ENCODE measurements around the gene EEF2K. TPM values are rescaled to one million over a fixed set of nuclear protein-coding genes. Genes with fewer than 3 reads are reported as not detected.

Gene EEF2K
- total RNA-seq, 1 donor from 2014 or later: 35.2 TPM

DNA sequence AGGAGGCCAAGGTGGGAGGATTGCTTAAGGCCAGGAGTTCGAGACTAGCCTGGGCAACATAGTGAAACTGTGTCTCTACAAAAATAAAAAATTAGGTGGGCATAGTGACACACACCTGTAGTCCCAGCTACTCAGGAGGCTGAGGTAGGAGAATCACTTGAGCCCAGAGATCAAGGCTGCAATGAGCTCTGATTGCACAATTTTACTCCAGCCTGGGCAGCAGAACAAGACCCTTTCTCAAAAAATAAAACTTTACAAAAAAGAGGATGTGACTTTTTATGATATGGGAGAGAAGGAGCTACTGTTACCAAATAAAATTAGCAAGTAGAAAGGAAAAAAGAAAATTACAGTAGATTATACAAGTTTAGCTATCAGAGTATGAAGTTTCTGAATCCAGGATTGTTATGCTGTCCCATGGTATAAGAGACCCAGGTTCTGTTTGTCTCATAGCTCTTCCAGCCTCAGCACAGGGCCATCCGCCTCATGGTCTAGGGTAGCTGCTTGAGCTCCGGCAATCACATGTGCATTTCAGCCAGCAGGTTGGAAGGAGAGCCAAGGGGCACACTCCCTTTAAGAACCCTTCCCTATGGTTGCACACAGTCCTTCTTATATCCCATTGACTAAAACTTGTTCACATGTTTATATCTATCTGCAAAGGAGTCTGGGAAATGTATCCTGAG lies 13.5 kb downstream of the EEF2K start:
- Histone ChIP-seq H3K27ac (peak overlapping the region; percentile 44), H3K4me3 (no peak overlapping the region), H3K36me3 (peaks cover 14% of the 10 kb centered on the region), H3K4me1 (peaks cover 28% of the 10 kb centered on the region), H3K9me3 (no peaks in the 10 kb centered on the region), H3K27me3 (ENCODE audit: low read depth) (no peaks in the 10 kb centered on the region)
- intact Hi-C loops (cut with DNase I): no loop called here
- TF ChIP-seq, protein P1, sequence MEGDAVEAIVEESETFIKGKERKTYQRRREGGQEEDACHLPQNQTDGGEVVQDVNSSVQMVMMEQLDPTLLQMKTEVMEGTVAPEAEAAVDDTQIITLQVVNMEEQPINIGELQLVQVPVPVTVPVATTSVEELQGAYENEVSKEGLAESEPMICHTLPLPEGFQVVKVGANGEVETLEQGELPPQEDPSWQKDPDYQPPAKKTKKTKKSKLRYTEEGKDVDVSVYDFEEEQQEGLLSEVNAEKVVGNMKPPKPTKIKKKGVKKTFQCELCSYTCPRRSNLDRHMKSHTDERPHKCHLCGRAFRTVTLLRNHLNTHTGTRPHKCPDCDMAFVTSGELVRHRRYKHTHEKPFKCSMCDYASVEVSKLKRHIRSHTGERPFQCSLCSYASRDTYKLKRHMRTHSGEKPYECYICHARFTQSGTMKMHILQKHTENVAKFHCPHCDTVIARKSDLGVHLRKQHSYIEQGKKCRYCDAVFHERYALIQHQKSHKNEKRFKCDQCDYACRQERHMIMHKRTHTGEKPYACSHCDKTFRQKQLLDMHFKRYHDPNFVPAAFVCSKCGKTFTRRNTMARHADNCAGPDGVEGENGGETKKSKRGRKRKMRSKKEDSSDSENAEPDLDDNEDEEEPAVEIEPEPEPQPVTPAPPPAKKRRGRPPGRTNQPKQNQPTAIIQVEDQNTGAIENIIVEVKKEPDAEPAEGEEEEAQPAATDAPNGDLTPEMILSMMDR (IDR thresholded peaks at IDR 0.05): no peak
- ATAC-seq (no peak), DNase-seq (no peak)

DNA sequence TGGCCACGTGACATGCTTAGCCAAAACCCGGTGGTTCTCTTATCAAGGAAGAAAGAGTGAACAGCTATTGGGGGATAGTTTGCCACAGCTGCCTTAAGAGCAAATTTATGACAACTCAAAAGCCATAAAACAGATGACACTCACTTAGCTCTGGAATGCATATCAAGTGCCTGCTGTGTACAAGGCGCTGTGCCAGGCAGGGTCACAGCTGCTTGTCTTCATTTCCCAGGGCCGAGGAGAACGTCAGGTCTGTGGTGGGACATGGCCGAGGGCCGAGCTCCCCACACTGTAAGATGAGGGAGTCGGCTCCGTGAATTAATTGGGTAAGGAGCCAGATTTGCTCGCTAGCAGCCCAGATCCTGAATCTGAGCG lies 14.0 kb downstream of the EEF2K start:
- Histone ChIP-seq H3K4me1 (peaks cover 34% of the 10 kb centered on the region), H3K9me3 (no peaks in the 10 kb centered on the region), H3K36me3 (peaks cover 9% of the 10 kb centered on the region), H3K27me3 (ENCODE audit: low read depth) (no peaks in the 10 kb centered on the region), H3K27ac (peak overlapping the region; percentile 44), H3K4me3 (no peak overlapping the region)
- intact Hi-C loops (cut with DNase I): no loop called here
- peak; percentile 51 to 80 for ATAC-seq
- peak; percentile 56 for DNase-seq
- TF ChIP-seq, protein P1 (IDR thresholded peaks at IDR 0.05): no peak

DNA sequence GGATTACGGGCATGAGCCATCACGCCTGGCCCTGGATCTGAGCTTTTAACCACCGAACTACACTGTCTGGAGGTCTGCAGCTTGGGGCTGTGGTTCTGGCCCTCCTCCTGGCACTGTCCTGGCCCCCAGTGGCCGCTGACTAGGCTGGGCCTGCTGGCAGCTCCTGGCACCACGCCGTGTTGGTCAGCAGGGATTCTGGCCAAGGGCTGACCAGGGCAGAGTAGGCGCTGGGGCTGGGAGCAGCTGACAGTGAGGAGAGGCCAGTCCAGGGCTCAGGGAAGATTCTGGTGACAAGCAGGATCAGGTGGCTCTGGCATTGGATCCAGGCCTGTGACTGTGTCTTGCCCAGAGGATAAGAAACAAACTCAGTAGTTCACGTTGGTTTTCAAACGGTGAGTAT lies 14.6 kb downstream of the EEF2K start:
- TF ChIP-seq, protein P1 (IDR thresholded peaks at IDR 0.05): no peak
- H3K9me3 ChIP-seq: no peaks in the 10 kb centered on the region
- H3K27me3 ChIP-seq (ENCODE audit: low read depth): no peaks in the 10 kb centered on the region
- H3K4me1 ChIP-seq: peaks cover 38% of the 10 kb centered on the region
- peak overlapping the region; percentile 44 for H3K27ac ChIP-seq
- H3K4me3 ChIP-seq: no peak overlapping the region
- DNase-seq: no peak
- intact Hi-C loops (cut with DNase I): no loop called here
- peaks cover 9% of the 10 kb centered on the region for H3K36me3 ChIP-seq
- ATAC-seq: peak; percentile 21 to 36

DNA sequence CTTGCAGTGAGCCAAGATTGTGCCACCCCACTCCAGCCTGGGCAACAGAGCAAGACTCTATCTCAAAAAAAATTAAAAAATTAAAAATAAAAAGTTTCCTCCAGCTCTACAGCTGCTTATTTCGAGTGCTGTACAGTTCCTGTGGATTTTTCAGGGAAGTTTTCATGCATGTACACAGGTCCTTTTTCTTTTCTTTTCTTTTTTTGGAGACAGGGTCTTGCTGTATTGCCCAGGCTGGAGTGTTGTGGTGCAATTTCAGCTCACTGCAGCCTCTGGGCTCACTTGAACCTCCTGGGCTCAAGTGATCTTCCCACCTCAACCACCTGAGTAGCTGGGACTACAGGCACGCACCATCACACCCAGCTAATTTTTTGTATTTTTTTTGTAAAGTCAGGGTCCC lies 15.9 kb downstream of the EEF2K start:
- no peak for ATAC-seq
- intact Hi-C loops (cut with DNase I): no loop called here
- Histone ChIP-seq H3K27ac (no peak overlapping the region), H3K4me1 (peaks cover 38% of the 10 kb centered on the region), H3K4me3 (no peak overlapping the region), H3K27me3 (ENCODE audit: low read depth) (no peaks in the 10 kb centered on the region), H3K9me3 (no peaks in the 10 kb centered on the region), H3K36me3 (peaks cover 22% of the 10 kb centered on the region)
- TF ChIP-seq, protein P1 (IDR thresholded peaks at IDR 0.05): no peak
- no peak for DNase-seq

DNA sequence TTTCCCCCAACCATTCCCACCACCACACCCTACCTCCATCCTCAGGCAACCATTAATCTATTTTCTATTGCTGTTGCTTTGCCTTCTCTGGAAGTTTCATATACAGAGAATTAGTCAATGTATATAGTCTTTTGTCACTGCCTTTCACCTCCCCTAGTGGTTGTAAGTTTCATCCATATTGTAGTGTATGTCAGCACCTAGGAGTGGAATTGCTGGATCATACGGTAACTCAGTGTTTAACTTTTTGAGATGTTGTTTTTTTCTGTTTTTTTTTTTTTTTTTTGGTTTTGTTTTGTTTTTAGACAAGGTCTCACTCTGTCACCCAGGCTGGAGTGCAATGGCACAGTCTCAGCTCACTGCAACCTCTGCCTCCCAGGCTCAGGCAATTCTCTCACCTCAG lies 16.9 kb downstream of the EEF2K start:
- Histone ChIP-seq H3K36me3 (peaks cover 32% of the 10 kb centered on the region), H3K9me3 (no peaks in the 10 kb centered on the region), H3K27me3 (ENCODE audit: low read depth) (no peaks in the 10 kb centered on the region), H3K4me3 (no peak overlapping the region), H3K4me1 (peaks cover 38% of the 10 kb centered on the region), H3K27ac (peak overlapping the region; percentile 54)
- DNase-seq (no peak), ATAC-seq (no peak)
- TF ChIP-seq, protein P1 (IDR thresholded peaks at IDR 0.05): no peak
- intact Hi-C loops (cut with DNase I): no loop called here

All from lower lobe of right lung (tissue), 2 donors.